ENCODE data around the gene USP24.
"Not testable (repeated sequence)": the region's sequence is repeated elsewhere in the genome, so short reads cannot be mapped to it uniquely, and the experiment has no call there.

The USP24 gene

DNA sequence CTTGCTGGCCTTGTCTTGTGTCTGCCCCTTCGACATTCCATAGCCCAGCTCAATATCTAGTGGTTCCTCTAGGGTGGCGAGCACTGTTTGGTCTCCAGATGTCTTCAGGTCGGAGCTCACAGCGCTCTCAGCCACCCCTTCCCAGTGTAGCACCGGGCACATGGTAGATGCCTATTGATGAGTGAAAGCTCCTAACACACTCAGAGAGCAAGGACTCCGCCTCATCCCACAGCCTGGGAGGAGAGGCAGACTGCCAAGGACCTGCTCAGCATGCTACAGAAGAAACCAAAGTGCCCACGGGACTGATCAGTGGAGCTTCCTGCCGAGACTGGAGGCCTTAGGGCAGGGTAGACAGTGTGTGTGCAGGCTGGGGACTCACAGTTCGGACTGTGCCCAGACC lies 164.9 kb downstream of the USP24 start:
- DNase-seq: no peak

DNA sequence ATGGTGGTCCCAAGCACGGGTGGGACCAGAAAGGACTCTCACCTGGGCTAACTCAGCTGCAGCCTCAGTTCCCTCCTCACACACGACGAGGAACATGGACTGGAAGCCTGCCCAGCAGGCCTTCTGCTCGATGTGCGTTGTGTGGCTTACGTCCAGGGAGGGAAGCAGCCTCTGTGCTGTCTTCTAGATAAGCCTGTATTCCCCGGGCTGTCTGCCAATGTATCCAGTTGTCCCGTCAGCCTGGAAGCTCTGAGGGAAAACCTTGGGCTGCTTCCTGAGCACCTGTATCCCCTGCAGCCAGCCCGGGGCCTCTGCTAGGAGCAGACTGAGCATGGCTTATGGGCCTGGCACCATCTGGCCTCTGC lies 165.3 kb downstream of the USP24 start:
- DNase-seq: no peak

DNA sequence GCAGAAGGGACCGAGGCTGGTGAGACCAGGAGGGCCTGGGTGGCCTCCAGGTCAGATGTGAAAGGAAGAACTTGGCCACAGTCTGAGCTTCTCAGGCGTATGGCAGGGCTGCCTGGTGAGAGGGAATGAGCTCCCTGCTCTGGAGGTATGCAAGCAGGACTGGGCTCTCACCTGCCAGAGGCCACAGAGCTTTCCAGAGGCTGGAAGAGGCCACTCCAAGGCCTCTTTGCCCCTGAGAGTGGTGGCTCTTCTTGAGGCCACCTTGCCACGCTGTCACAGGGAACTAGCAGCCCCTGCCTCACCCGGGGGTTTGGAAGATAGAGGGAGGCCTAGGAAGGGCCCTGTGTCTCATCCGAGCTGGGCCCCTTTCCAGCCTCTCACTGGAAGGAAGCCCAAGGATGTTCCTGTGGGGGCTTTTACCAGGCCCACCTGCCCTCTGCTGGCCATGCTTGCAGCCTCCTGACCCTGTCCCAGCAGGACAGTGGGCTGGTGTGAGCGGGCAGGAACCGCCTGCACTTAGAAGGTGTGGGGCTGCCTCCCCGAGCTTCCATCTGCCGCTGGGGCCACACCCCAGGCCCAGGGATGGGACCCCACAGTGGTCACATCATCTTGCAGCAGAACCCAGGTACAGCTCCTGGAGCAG lies 165.8 kb downstream of the USP24 start:
- DNase-seq: no peak

DNA sequence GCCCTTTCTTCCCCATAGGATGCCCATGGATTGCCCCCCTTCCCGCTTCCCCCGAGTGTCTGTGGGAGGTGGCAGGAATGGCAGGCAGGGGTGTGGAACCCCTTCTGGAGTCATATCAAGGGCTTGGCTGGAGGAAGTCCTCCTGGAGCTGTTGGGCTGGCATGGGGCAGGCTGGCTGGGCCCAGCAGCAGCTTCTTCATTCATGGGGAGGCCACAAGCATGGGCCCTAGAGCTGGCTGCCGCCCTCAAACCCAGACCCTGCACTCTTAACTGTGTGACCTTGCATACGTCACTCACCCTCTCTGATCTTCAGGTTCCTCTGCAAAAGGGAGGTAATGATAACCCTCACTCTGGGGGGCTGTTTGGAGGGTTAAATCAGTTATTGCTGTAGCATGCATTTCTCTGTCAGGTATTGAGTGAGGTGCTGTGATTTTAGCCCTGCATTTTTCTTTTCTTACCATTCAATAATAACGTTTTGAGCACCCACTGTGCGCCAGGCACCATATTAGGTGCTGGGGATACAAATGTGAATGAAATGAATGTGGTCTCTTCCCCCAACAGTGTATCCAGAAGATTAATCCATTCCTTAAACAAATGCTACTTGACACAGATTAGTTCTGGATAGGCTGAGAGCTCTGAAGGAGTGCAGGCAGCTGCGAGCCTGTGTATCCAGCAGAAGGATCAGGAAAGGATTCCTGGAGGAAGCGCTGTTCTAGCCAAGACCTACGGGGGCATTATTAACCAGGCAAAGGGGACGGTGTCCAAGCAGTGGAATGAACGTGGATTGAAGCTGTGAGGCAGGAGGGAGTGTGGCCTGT lies 166.5 kb downstream of the USP24 start:
- DNase-seq: no peak

DNA sequence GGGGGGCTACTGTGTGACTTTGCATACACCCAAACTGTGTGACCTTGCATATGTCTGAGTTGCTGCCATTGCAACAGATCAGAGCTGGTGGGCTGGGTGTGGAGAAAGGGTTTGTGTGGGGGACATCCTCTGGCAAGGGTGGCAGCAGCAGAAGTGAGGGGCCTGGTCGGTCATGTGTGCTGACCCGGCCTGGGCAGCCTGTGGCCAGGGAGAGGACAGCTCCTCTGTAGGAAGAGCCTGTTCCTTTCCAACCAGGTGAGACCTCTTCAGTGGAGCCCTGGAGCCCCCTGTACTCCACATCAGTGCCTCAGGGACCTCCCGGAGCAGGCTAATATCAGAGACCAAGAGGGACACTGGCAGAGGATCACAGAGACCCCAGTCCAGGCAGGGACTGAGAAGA lies 167.6 kb downstream of the USP24 start:
- DNase-seq: no peak

DNA sequence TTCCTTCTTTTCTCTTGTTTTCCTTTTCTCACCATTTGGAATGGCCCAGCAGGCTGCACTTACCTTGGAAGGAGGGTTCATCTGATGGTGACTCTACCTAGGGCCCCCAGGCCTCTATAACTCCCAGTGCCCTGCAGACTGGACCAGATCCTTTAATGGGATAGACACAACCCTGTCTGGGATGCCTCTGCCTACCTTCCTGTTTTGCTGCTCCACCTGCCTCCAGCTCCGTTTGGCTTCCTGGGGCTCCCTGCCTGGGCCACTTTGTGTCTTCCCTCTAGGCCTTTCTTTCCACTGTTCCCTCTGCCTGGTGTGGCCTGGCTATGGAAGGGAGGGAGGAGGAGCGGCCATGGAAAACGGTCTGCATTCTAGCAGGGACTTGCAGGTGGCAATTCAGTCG lies 168.3 kb downstream of the USP24 start:
- DNase-seq: no peak

DNA sequence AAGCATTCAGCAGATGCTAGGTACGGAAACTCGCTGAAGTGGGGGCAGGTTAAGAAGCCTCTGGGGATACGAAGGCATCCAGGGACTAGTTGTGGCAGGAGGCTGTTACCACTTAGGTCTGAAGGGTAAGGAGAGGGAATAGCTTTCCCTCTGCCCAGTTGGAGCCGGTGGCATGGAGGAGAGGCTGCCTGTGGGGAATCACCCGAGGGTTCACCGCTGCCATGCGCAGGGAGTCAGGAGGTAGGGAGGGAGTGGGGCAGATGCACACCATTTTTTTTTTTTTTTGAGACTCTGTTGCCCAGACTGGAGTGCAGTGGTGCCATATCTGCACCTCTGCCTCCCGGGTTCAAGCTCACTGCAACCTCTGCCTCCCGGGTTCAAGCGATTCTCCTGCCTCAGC lies 169.7 kb downstream of the USP24 start:
- DNase-seq: no peak

DNA sequence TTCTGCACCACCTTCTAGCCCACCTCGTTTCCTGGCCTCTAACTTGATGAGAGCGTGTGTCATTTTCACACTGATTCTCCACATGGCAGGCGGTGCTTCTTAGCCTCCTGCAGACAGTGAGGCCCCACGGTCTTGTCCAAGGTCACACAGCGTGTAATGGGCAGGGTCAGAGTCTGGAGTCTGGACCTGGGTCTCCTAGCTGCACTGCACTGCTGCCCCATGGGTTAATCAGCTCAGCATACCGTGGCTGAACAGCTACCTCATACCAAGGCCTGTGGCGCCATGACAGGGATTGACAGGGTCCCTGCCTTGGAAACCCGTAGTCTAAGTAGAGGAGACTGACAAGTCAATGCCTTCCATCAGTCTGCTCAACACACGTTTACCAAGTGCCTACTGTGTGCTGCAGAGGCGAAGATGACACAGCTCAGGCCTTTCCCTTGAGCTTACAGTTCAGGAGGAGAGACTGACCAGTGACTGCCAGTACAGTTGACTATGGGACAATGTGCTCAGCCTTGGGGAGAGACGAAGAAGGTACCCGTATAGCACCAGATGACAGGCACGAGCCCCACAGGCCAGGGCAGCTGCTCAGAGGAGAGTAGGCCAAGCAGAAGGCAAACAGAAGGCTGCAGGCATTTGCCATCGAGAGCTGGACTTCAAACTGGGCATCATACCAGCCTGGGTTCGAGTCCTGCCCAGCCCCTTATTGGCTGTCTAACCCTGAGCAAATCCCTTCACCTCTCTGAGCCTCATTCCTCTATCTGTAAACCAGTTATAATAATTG lies 170.4 kb downstream of the USP24 start:
- DNase-seq: no peak

DNA sequence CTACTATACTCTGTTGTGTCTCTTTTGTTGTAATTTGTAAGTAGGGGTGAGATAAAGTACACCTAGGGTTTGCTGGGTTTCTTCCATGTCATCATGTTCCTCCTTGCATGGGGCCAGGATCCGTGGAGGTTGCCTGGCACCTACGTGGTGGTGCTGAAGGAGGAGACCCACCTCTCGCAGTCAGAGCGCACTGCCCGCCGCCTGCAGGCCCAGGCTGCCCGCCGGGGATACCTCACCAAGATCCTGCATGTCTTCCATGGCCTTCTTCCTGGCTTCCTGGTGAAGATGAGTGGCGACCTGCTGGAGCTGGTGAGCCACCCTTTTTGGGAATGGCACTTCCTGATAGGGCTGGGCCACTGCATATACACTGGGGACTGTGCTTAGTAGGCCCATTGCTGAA lies 171.4 kb downstream of the USP24 start:
- DNase-seq: no peak

DNA sequence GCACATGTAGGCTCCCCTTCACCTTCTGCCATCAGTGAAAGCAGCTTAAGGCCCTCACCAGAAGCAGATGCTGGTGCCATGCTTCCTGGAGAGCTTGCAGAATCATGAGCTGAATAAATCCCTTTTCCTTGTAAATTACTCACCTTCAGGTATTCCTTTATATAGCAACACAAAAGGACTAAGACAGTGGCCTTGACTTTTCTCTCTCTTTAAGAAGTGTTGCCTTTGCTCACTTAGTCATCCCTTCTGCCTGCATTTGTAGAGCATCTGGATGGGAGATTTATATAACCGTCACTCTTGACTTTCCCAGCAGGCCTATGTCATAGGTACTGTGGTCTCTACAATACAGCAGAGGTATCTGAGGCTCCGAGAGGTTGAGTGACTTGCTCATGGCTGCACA lies 172.2 kb downstream of the USP24 start:
- DNase-seq: no peak

DNA sequence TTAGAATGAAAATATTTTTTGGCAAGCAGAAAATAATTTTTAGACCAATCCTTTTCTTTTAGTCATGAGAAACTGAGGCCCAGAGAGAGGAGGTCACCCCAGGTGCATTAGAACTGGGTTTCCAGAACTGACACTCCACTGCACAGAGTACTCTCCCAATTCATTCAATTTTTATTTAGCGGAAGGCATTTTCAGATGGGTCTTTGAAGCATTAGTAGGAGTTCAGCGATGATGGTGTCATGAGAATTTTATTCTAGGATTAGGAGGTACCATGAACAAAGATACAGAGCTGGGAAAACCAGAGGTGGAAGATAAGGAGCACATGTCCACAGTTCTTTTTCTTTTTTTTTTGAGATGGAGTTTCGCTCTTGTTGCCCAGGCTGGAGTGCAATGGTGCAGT lies 173.6 kb downstream of the USP24 start:
- no peak for DNase-seq

DNA sequence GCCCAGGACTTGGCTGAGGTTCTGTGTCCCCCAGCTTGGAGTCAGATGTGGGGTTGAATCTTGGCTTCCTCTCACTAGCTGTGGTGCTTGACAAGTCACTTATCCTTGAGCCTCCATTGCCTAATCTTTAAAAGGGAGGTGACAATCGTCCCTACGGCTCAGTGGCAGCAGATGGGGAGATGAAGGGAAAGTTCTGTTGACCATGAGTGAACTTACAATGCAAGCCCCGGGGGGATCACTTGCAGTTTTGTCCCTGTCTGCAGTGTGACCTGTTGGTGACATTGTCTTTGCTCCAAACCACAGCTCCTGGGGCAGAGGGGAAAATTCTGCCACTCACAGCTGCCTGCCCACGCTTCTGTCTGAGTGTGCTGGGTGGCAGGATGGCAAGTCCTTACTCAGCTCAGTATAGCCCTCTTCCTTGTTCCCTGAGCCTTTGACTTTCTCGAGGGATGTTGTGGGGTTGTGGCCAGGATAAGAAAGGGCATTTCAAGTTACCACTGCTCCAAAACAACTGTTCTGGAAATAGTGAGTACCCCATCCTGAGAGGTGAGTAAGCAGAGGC lies 174.2 kb downstream of the USP24 start:
- no peak for DNase-seq

DNA sequence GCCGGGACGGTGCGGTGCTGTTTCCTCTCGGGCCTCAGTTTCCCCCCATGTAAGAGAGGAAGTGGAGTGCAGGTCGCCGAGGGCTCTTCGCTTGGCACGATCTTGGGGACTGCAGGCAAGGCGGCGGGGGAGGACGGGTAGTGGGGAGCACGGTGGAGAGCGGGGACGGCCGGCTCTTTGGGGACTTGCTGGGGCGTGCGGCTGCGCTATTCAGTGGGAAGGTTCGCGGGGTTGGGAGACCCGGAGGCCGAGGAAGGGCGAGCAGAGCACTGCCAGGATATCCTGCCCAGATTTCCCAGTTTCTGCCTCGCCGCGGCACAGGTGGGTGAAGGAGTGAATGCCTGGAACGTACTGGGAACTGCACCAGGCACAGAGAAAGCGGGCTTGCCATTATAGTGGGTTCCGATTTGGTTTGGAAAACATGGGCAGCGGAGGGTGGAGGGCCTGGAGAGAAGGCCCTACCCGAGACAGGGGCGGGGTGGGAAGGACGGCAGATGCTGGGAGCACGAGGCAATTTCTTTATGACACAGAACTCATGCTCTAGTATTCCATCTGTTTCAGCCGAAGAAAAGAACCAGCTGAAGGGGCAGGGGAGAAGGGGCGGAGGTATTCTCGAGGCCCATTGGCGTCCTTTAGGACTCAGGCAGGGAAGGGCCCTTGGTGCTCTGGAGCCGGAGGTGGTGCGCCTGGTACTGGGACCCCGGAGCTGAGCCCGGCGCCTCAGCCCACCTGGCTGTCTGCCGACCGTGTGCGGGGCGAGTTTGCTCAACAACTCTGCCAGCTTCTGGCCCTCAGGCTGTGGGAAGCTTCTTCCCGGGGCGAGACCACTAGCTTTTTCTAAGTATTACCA lies 174.9 kb downstream of the USP24 start:
- DNase-seq: no peak

DNA sequence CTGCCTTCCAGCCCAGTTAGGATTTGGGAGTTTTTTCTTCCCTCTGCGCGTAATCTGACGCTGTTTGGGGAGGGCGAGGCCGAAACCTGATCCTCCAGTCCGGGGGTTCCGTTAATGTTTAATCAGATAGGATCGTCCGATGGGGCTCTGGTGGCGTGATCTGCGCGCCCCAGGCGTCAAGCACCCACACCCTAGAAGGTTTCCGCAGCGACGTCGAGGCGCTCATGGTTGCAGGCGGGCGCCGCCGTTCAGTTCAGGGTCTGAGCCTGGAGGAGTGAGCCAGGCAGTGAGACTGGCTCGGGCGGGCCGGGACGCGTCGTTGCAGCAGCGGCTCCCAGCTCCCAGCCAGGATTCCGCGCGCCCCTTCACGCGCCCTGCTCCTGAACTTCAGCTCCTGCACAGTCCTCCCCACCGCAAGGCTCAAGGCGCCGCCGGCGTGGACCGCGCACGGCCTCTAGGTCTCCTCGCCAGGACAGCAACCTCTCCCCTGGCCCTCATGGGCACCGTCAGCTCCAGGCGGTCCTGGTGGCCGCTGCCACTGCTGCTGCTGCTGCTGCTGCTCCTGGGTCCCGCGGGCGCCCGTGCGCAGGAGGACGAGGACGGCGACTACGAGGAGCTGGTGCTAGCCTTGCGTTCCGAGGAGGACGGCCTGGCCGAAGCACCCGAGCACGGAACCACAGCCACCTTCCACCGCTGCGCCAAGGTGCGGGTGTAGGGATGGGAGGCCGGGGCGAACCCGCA lies 175.7 kb downstream of the USP24 start, which contains the start of gene PCSK9:
Gene PCSK9, plus strand, starts transcription at position 207 of the 741 bp plus-strand sequence. Its CDS starts 290 bp downstream, at position 497.
- DNase-seq: no peak

DNA sequence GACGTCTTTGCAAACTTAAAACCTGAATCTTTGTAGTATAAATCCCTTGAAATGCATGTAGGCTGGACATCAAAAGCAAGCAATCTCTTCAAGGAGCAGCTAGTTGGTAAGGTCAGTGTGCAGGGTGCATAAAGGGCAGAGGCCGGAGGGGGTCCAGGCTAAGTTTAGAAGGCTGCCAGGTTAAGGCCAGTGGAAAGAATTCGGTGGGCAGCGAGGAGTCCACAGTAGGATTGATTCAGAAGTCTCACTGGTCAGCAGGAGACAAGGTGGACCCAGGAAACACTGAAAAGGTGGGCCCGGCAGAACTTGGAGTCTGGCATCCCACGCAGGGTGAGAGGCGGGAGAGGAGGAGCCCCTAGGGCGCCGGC lies 176.2 kb downstream of the USP24 start:
- no peak for DNase-seq

DNA sequence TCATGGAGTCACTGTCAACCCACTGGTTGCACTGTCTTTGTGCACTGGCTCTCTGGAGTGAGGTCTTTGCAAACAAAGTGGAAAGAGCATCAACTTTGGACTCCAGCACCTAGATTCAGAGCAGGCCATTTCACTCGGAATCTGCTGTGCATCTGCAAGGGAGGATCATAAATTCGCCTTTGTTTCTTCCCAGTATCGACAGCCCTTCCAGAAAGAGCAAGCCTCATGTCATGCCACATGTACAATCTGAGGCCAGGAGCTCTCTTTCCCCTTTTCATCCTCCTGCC lies 176.7 kb downstream of the USP24 start:
- DNase-seq: no peak

DNA sequence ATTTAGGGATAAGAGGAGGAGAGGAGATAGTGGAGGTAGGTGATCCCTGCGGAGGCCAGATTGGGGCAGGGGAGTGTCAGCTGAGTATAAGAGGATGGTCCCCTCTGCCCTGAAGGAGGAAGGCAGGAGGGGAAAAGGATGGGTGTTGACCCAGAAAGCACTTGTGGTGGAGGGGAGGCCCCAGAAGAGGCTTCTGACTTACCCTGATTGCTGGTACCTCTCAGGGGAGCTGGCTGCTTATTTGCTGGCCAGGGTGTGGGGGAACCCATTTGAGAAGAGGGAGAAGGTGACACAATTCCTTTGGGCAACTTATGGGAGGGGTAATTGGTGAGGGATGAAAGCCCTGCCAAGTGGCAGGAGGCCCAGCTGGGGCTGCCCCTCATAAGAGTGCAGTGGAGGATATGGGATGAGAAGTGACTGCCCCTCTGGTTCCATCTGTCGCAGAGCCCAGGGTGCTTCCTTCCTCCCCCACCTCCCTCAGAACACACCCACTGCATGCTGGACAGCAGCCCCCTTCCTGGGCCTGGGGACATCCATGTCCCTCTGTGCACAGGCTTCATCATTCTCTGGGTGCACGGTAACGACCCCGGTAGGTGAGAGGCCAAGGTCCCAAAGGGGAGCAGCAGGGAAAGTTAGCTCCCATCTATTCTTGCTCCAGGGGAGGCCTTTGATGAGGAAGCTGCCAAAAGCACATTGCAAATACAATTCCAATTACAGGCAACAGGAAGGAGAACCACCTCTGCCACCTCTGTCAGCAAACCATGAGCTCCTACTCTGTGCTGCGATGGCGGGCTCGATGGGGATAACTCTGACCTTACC lies 177.2 kb downstream of the USP24 start:
- no peak for DNase-seq

DNA sequence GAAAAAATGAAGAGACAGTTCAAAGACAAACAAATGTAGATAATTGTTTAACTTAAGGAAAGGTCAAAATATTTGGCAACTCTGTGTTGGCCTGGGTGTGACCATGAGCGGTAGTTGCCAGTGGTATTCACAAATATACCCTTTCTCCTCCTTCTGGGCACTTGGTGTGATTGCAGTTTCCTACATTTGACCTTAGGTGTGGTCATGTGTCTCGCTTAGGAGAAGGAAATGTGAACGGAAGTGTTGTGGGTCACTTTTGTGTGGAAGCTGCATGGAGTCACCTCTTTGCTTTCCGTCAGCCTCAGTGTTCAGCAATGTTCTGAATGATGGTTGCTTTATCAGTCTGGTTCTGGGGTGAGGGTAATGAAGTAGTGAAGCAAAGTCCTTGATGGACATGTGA lies 179.3 kb downstream of the USP24 start:
- DNase-seq: no peak

DNA sequence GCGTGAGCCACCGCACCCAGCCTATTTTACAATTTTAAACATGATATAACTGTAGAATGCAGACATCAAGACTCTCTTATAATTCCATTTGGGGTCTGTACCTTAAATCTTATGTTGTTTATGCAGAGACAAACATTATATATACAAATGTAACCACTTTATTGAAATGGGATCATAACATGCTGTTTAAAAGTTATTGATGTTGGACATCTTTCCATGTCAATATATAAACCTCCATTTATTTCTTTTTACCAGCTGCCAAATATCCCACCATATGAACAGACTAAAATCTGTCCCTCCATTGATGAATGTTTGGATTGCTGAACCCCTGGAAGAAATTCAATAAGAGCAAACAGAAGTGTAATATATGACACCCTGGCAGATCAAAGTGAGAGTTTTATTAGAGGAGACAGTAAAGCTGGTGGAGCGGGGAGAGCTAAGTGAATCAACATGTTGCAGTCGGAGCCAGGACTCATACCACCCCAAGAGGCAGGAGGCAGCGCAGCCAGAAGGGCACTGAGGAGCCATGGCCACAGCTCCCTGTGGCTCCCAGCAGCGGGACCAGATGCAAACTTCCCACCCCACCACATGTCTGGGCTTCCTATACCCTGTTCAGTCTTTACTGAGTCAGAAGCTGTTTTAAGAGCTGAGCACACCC lies 180.6 kb downstream of the USP24 start:
- no peak for DNase-seq

DNA sequence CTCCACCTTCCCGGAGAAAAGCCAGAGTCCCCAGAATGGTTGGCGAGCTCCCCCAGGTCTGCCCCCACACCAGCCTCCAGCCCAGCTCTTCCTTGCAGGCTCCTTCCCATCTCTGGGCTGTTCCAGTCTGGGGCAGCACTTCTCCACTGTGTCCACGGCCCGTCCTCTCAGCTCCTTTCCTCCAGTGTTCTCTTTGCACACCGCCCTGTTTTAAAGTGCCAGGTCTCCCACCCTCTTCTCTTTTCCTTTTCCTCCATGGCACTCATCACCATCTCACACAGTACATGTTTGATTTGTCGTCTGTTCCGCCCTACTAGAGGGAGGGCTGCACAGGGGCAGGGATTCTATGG lies 181.9 kb downstream of the USP24 start:
- DNase-seq: no peak

DNA sequence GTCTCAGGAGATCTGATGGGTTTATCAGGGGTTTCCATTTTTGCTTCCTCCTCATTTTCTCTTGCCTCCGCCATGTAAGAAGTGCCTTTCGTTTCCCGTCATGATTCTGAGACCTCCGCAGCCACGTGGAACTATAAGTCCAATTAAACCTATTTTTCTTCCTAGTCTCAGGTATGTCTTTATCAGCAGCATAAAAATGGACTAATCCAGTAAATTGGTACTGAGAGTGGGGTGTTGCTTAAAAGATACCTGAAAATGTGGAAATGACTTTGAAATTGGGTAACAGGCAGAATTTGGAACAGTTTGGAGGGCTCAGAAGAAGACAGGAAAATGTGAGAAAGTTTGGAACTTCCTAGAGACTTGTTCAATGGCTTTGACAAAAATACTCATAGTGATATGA lies 184.1 kb downstream of the USP24 start:
- DNase-seq: not testable (repeated sequence)

Measured in T-helper 9 cell (primary cell).